ENCODE measurements around the gene HES4.
A peak's percentile ranks its signal among the peaks of the same experiment; 100 is the strongest.

The HES4 gene

DNA sequence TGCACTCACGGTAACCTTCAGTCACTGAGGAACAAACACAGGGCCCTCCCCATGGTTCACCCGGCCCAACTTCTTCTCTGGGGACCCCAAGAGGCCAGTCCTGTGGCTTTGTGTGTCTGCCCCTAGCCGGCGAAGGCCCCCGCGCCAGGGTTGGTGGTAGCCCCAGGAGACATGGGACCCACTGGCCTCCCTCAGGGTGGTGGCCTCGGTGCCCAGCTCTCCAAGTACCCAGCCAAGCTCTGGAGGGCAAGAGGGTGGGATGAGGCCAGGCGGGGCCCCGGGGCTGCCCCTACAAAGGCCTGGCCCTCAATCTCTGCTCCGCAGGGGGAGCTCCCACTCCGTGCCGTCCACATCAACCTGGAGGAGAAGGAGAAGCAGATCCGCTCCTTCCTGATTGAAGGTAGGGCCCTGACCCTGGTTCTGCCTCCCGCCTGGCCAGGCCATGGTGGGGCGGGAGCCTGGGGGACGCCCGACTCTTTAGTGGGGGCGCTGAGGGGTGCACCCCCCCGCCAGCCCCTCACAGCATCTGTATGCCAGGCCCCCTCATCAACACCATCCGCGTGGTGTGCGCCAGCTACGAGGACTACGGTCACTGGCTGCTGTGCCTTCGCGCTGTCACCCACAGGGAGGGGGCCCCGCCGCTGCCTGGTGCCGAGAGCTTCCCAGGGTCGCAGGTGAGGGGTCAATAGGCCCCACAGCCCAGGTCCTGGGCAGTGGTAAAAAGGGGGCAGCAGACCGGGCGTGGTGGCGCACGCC lies 28.0 kb downstream of the HES4 start:
- Histone ChIP-seq H3K27ac (ENCODE audit: low read length) (no peak overlapping the region), H3K36me3 (ENCODE audit: control insufficient read depth, insufficient read depth, low read length) (no peaks in the 10 kb centered on the region; the same call in 1 of the 2 replicates), H3K4me1 (ENCODE audit: control insufficient read depth, insufficient read depth, low read length) (peaks cover 5% of the 10 kb centered on the region), H3K9me3 (ENCODE audit: control insufficient read depth, insufficient read depth, low read length) (no peaks in the 10 kb centered on the region), H3K27me3 (ENCODE audit: control insufficient read depth, insufficient read depth, low read length) (peaks cover 5% of the 10 kb centered on the region; the same call in 1 of the 2 replicates), H3K4me3 (ENCODE audit: low read length) (no peak overlapping the region)
- DNase-seq (ENCODE audit: low read depth, low spot score) = no peak
- WGBS (ENCODE audit: insufficient coverage, insufficient read length) = no CpG with 5 or more reads among the region's 34 CpGs

DNA sequence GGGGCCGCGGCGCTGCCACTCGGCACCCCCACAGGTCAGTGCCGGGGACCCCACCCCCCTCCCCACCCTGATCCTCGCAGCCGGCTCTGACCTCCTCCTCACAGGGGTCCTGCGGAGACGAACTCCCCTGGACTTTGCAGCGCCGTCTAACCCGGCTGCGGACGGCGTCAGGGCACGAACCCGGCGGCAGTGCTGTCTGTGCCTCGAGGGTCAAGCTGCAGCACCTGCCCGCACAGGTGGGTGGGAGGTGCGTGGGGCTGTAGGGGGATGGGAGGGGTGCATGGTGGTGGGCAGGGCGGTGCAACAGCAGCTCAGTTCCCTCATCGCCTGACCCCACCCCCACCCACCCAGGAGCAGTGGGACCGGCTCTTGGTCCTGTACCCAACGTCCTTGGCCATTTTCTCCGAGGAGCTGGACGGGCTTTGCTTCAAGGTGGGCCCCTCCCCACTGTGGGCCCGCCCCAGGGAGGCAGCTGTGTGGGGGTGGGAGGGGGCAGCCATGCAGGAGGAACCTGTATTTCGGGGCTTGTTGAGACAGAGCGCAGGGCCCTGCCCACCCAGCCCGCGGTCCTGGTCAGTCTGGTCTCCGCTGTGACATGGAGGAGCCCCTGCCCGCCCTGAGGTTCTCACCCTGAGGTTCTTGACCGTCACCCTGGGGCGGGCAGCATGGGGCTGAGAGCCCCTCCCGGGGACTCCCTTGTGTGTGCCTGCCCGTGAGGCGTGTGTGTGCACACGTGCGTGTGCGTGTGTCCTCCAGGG lies 28.7 kb downstream of the HES4 start:
- Histone ChIP-seq H3K4me1 (ENCODE audit: control insufficient read depth, insufficient read depth, low read length) (peaks cover 5% of the 10 kb centered on the region), H3K27me3 (ENCODE audit: control insufficient read depth, insufficient read depth, low read length) (peaks cover 5% of the 10 kb centered on the region; the same call in 1 of the 2 replicates), H3K9me3 (ENCODE audit: control insufficient read depth, insufficient read depth, low read length) (no peaks in the 10 kb centered on the region), H3K36me3 (ENCODE audit: control insufficient read depth, insufficient read depth, low read length) (no peaks in the 10 kb centered on the region; the same call in 1 of the 2 replicates), H3K27ac (ENCODE audit: low read length) (no peak overlapping the region), H3K4me3 (ENCODE audit: low read length) (no peak overlapping the region)
- no peak for DNase-seq (ENCODE audit: low read depth, low spot score)
- WGBS (ENCODE audit: insufficient coverage, insufficient read length) = no CpG with 5 or more reads among the region's 42 CpGs

DNA sequence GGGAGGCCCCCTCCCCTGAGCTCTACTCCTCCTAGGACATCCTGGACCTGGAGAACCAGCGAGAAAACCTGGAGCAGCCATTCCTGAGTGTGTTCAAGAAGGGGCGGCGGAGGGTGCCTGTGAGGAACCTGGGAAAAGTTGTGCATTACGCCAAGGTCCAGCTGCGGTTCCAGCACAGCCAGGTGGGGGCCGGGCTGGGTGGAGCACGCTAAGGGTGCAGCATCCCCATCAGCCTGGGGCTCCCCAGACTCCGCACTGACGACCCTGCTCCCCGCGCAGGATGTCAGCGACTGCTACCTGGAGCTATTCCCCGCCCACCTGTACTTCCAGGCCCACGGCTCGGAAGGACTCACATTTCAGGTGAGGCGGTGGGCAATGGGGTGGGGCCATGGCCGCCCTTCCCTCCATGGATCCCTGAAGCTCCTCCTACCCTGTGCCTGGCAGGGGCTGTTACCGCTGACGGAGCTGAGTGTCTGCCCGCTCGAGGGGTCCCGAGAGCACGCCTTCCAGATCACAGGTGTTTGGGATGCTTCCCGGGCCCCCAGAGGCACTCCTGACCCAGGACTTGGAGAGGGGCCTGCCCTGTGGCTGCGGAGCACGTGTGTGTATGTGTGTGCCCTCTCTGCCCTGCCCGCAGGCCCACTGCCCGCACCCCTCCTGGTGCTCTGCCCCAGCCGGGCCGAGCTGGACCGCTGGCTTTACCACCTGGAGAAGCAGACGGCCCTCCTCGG lies 29.5 kb downstream of the HES4 start:
- H3K4me1 ChIP-seq (ENCODE audit: control insufficient read depth, insufficient read depth, low read length) = peaks cover 6% of the 10 kb centered on the region
- no peaks in the 10 kb centered on the region for H3K9me3 ChIP-seq (ENCODE audit: control insufficient read depth, insufficient read depth, low read length)
- no peak for DNase-seq (ENCODE audit: low read depth, low spot score)
- no peak overlapping the region for H3K27ac ChIP-seq (ENCODE audit: low read length)
- no CpG with 5 or more reads among the region's 33 CpGs for WGBS (ENCODE audit: insufficient coverage, insufficient read length)
- H3K4me3 ChIP-seq (ENCODE audit: low read length) = no peak overlapping the region; the same call in 1 of the 2 replicates
- H3K27me3 ChIP-seq (ENCODE audit: control insufficient read depth, insufficient read depth, low read length) = peaks cover 5% of the 10 kb centered on the region; the same call in 1 of the 2 replicates
- no peaks in the 10 kb centered on the region; the same call in 1 of the 2 replicates for H3K36me3 ChIP-seq (ENCODE audit: control insufficient read depth, insufficient read depth, low read length)

DNA sequence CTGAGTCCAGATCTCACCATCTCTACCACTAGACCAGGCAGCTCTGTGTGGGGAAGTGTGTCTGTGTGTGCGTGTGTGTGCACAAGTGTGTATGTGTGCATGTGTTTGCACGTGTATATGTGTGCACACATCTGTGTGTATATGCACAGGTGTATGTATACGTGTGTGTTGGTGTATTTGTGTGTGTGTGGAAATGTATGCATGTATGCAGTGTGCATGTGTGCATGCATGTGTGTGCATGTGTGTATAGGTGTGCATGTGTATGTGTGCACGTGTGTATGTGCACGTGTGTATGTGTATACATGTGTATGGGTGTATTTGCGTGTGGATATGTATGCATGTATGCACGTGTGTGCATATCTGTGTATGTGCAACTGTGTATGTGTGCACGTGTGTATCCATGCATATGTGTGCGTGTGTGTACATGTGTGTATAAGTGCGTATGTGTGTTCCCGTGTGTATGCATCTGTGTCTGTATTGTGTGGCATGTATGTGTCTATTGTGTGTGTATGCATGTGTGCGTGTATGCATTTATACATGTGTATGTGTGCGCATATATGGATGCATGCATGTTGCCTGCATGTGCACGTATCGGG lies 30.5 kb downstream of the HES4 start:
- no peak overlapping the region for H3K4me3 ChIP-seq (ENCODE audit: low read length)
- no peaks in the 10 kb centered on the region for H3K9me3 ChIP-seq (ENCODE audit: control insufficient read depth, insufficient read depth, low read length)
- H3K27ac ChIP-seq (ENCODE audit: low read length) = no peak overlapping the region
- no peaks in the 10 kb centered on the region; the same call in 1 of the 2 replicates for H3K36me3 ChIP-seq (ENCODE audit: control insufficient read depth, insufficient read depth, low read length)
- WGBS (ENCODE audit: insufficient coverage, insufficient read length) = no CpG with 5 or more reads among the region's 15 CpGs
- DNase-seq (ENCODE audit: low read depth, low spot score) = no peak
- H3K4me1 ChIP-seq (ENCODE audit: control insufficient read depth, insufficient read depth, low read length) = peaks cover 6% of the 10 kb centered on the region
- peaks cover 5% of the 10 kb centered on the region; the same call in 1 of the 2 replicates for H3K27me3 ChIP-seq (ENCODE audit: control insufficient read depth, insufficient read depth, low read length)

DNA sequence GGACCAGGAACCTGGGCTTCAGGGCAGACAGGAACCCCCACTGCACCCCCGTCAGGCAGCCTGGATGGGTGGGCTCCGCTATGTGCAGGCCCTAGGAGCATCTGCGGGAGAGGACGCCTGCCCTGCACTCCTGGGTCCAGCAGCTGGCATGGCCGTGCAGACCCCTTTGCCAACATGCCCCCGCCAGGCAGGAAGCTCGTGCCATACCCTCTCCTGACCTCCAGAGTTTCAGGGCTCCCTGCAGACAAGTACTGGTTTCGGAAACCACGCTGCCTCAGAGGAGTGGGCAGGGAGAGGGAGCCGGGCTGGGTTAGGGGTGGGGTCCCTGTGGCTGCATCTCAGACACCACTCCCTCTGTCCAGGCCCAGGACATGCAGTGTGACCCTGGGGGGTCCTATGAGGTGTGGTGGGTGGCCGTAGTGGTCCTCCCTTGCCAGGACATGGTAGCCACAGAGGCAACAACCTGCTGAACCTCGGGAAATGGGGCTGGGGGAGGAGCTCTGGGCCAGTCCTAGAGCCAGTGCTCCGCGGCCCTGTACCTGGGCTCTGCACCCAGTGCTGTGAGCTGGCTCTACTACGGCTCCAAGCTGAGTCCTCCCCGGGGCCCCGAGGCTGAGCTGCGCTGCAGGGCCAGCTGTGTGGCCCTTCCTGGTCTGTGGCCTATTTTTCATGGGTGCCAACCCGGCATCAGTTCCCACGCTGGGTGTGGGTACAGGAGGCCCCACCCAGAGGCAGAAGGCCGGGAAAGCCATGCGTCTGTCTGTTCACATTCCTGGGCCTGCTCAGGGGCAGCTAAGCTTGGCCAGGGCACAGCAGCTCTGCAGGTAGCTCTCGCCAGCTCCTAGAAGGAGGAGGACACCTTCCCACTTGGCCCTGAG lies 32.2 kb downstream of the HES4 start:
- Histone ChIP-seq H3K36me3 (ENCODE audit: control insufficient read depth, insufficient read depth, low read length) (peaks cover 15% of the 10 kb centered on the region), H3K4me3 (ENCODE audit: low read length) (no peak overlapping the region), H3K27ac (ENCODE audit: low read length) (no peak overlapping the region), H3K4me1 (ENCODE audit: control insufficient read depth, insufficient read depth, low read length) (peaks cover 6% of the 10 kb centered on the region), H3K9me3 (ENCODE audit: control insufficient read depth, insufficient read depth, low read length) (no peaks in the 10 kb centered on the region), H3K27me3 (ENCODE audit: control insufficient read depth, insufficient read depth, low read length) (peaks cover 5% of the 10 kb centered on the region; the same call in 1 of the 2 replicates)
- WGBS (ENCODE audit: insufficient coverage, insufficient read length) = no CpG with 5 or more reads among the region's 23 CpGs
- no peak for DNase-seq (ENCODE audit: low read depth, low spot score)

DNA sequence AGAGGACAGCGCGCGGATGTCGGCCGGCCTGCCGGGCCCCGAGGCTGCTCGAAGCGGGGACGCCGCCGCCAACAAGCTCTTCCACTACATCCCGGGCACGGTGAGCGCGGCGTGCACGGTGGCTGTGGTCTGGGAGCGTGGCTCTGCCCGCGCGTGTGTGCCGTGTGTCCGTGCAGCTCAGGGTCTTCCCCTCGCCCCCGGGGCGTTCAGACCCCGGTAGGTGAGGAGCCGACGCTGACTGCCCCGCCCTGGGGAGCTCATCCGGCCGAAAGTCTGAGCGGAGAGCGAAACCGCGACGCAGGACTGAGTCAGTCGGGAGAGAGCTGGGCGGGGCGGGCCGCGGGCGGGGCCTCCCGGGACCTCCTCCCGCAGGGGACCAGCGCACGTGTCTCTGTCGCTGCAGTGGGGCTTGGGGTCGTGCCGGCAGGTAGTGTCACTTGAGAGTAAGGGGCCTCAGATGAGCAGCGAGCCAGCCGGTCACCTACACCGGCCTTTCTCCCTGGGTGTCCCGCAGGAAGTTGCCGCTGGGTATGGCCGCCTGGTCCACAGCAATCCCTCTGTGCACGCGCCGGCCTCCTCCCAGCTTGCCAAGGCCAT lies 33.1 kb downstream of the HES4 start:
- Histone ChIP-seq H3K4me3 (ENCODE audit: low read length) (peak overlapping the region; percentile 42; the same call in 1 of the 2 replicates), H3K4me1 (ENCODE audit: control insufficient read depth, insufficient read depth, low read length) (peaks cover 6% of the 10 kb centered on the region), H3K27ac (ENCODE audit: low read length) (no peak overlapping the region), H3K36me3 (ENCODE audit: control insufficient read depth, insufficient read depth, low read length) (peaks cover 19% of the 10 kb centered on the region), H3K9me3 (ENCODE audit: control insufficient read depth, insufficient read depth, low read length) (no peaks in the 10 kb centered on the region), H3K27me3 (ENCODE audit: control insufficient read depth, insufficient read depth, low read length) (peaks cover 5% of the 10 kb centered on the region; the same call in 1 of the 2 replicates)
- no peak for DNase-seq (ENCODE audit: low read depth, low spot score)
- WGBS (ENCODE audit: insufficient coverage, insufficient read length) = no CpG with 5 or more reads among the region's 60 CpGs

DNA sequence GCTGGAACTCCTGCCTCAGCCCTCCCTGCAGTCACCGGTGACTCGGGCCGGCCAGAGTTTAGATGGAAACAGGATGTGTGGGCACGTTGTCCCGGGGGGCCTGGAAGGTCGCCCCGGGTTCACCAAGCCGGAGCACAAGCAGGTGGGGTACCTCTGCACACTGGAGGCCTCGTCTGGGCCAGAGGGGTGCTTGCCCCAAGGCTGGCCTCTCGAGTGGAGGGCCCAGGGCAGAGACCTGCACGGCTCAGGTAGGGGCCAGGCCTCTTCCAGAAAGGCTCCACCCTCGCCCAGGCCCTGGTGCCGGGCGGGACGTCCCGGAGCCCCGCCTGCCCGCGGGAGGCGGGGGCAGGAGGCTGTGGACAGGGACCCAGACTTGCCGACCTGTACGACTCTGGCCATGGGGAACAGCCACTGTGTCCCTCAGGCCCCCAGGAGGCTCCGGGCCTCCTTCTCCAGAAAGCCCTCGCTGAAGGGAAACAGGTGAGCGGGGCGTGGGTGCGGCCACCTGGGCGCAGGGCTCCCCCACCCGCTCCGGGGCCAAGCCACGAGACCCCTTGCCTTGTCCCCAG lies 33.7 kb downstream of the HES4 start, which contains the start of gene PLEKHN1:
Gene PLEKHN1, plus strand, starts transcription at position 348 of the 569 bp plus-strand sequence. Its CDS starts 50 bp downstream, at position 398.
- no peak within 1 kb of the TSS for H3K27ac ChIP-seq (ENCODE audit: low read length)
- H3K4me1 ChIP-seq (ENCODE audit: control insufficient read depth, insufficient read depth, low read length) = peaks cover 6% of the 10 kb centered on the region
- no CpG with 5 or more reads among the region's 31 CpGs for WGBS (ENCODE audit: insufficient coverage, insufficient read length)

DNA sequence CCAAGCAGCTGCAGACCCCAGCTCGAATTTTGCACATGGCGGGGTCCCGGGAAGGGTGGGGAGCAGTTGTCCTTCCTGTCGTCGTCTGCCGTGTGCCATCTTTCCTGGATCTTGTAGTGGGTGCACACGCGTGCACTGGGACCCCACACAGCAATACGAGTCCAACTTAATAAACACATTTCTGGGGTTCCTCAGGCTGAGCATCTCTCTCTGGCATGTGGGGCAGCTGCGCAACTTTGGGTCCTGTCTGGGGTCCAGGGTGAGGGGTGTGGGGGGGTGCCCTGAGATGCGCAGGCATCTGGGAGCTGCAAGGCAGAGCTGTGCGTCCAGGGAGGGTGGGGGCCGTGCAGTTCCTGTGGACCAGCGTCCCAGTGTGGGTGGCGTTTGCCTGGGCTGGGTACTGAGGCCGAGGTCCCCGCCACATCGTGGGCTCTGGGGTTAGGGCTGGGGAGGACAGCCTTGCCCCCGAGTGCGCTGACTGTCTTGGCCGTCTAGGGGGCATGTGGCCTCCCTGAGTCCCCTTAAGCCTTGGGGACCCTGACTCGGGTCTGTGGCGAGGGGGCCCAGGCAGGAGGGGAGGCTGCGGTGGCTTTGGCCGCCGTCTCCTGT lies 34.3 kb downstream of the HES4 start:
- no peaks in the 10 kb centered on the region for H3K9me3 ChIP-seq (ENCODE audit: control insufficient read depth, insufficient read depth, low read length)
- no peak overlapping the region for H3K4me3 ChIP-seq (ENCODE audit: low read length)
- DNase-seq (ENCODE audit: low read depth, low spot score) = no peak
- H3K36me3 ChIP-seq (ENCODE audit: control insufficient read depth, insufficient read depth, low read length) = peaks cover 19% of the 10 kb centered on the region
- H3K27me3 ChIP-seq (ENCODE audit: control insufficient read depth, insufficient read depth, low read length) = peaks cover 5% of the 10 kb centered on the region; the same call in 1 of the 2 replicates
- H3K4me1 ChIP-seq (ENCODE audit: control insufficient read depth, insufficient read depth, low read length) = peaks cover 4% of the 10 kb centered on the region
- no CpG with 5 or more reads among the region's 26 CpGs for WGBS (ENCODE audit: insufficient coverage, insufficient read length)
- no peak overlapping the region for H3K27ac ChIP-seq (ENCODE audit: low read length)

More for the DNA sequence above, 33.7 kb downstream of the HES4 start, which contains the start of gene PLEKHN1:
- Histone ChIP-seq H3K36me3 (ENCODE audit: control insufficient read depth, insufficient read depth, low read length) (peaks cover 19% of the 10 kb centered on the region), H3K27me3 (ENCODE audit: control insufficient read depth, insufficient read depth, low read length) (peaks cover 5% of the 10 kb centered on the region; the same call in 1 of the 2 replicates), H3K9me3 (ENCODE audit: control insufficient read depth, insufficient read depth, low read length) (no peaks in the 10 kb centered on the region), H3K4me3 (ENCODE audit: low read length) (peak within 1 kb of the TSS; percentile 42; the same call in 1 of the 2 replicates)
- DNase-seq (ENCODE audit: low read depth, low spot score) = no peak
